Colon (tissue), 2 donors: ENCODE results near the gene SH3BGRL2.
"Not testable (repeated sequence)": the region's sequence is repeated elsewhere in the genome, so short reads cannot be mapped to it uniquely, and the experiment has no call there.

ENCODE experiments used
- FAIRE-seq: peaks from 2 replicates; lab custom pipeline; 2012; peaks lifted over from hg19 to GRCh38; lab: Jason Lieb, UNC
- donor health status: control.
- donor health status: control.

SH3BGRL2 gene

GRCh38 chr6:79745282-79745681 lies 114.2 kb downstream of the SH3BGRL2 start:
- FAIRE-seq = not testable (repeated sequence)

- not testable (repeated sequence) for FAIRE-seq
These were observed 115.2 kb downstream of the SH3BGRL2 start for GRCh38 chr6:79746325-79746724.

GRCh38 chr6:79750806-79751205 lies 119.7 kb downstream of the SH3BGRL2 start:
- no peak for FAIRE-seq
